ENCODE measurements around the gene SLC13A5.

Gene SLC13A5

GRCh38 chr17:6639586-6640535 is 73.3 kb downstream of the SLC13A5 start:
- H3K27me3 Mint-ChIP-seq (ENCODE audit: low read depth) = no peaks in the 10 kb centered on the region
- H3K4me3 Mint-ChIP-seq = peak overlapping the region; percentile 95 to 98 (median 96)
- H3K36me3 Mint-ChIP-seq (ENCODE audit: low read depth) = peaks cover 22% of the 10 kb centered on the region
- no peaks in the 10 kb centered on the region for H3K9me3 Mint-ChIP-seq
- peaks cover 26% of the 10 kb centered on the region for H3K4me1 Mint-ChIP-seq
- TF ChIP-seq CTCF (IDR thresholded peaks at IDR 0.05; ENCODE audit: unreplicated experiment in 3 of 3) = no peak
- H3K27ac Mint-ChIP-seq = peak overlapping the region; percentile 99 to 100 (median 99)

- H3K4me3 Mint-ChIP-seq = peak overlapping the region; percentile 95 to 98 (median 96)
- H3K4me1 Mint-ChIP-seq = peaks cover 26% of the 10 kb centered on the region
- no peaks in the 10 kb centered on the region for H3K9me3 Mint-ChIP-seq
- no peaks in the 10 kb centered on the region for H3K27me3 Mint-ChIP-seq (ENCODE audit: low read depth)
- peaks cover 22% of the 10 kb centered on the region for H3K36me3 Mint-ChIP-seq (ENCODE audit: low read depth)
- no peak for TF ChIP-seq CTCF (IDR thresholded peaks at IDR 0.05; ENCODE audit: unreplicated experiment in 3 of 3)
- H3K27ac Mint-ChIP-seq = peak overlapping the region; percentile 99 to 100 (median 99)
These were observed 74.1 kb downstream of the SLC13A5 start for GRCh38 chr17:6639014-6639585.

- Mint-ChIP-seq H3K36me3 (ENCODE audit: low read depth) (peaks cover 26% of the 10 kb centered on the region), H3K4me3 (peak overlapping the region; percentile 77 to 98 (median 95)), H3K27me3 (ENCODE audit: low read depth) (no peaks in the 10 kb centered on the region), H3K4me1 (peaks cover 24% of the 10 kb centered on the region), H3K9me3 (no peaks in the 10 kb centered on the region), H3K27ac (peak overlapping the region in 1 of 3 experiments; percentile 65)
- no peak for TF ChIP-seq CTCF (IDR thresholded peaks at IDR 0.05; ENCODE audit: unreplicated experiment in 3 of 3)
These were observed 74.9 kb downstream of the SLC13A5 start for GRCh38 chr17:6638046-6638908.

- Mint-ChIP-seq H3K4me3 (peak overlapping the region; percentile 75 to 81 (median 77)), H3K27me3 (ENCODE audit: low read depth) (no peaks in the 10 kb centered on the region), H3K4me1 (peaks cover 18% of the 10 kb centered on the region), H3K36me3 (ENCODE audit: low read depth) (peaks cover 32% of the 10 kb centered on the region), H3K9me3 (no peaks in the 10 kb centered on the region), H3K27ac (no peak overlapping the region)
- TF ChIP-seq CTCF (IDR thresholded peaks at IDR 0.05; ENCODE audit: unreplicated experiment in 3 of 3) = no peak
These were observed 75.7 kb downstream of the SLC13A5 start for GRCh38 chr17:6637458-6637840.

- Mint-ChIP-seq H3K27ac (peak overlapping the region in 1 of 3 experiments; percentile 4), H3K4me1 (peaks cover 13% of the 10 kb centered on the region), H3K27me3 (ENCODE audit: low read depth) (no peaks in the 10 kb centered on the region), H3K4me3 (peak overlapping the region; percentile 75 to 81 (median 77)), H3K9me3 (no peaks in the 10 kb centered on the region), H3K36me3 (ENCODE audit: low read depth) (peaks cover 35% of the 10 kb centered on the region)
- no peak for TF ChIP-seq CTCF (IDR thresholded peaks at IDR 0.05; ENCODE audit: unreplicated experiment in 3 of 3)
These were observed 76.3 kb downstream of the SLC13A5 start for GRCh38 chr17:6636616-6637457.

Measured in nephron (organoid).